NCI-H345 treated with DMSO at 0.1 percent for 48 hours (cell line): Measurements from ENCODE around the gene OOEP.

Experiments
- DNase-seq: peaks from one replicate; lab custom pipeline; 2025; ENCODE audit not compliant: unreplicated experiment; lab: John Stamatoyannopoulos, UW

OOEP gene

GRCh38 chr6:73367761-73368355, 1.8 kb downstream of the OOEP start:
- no peak for DNase-seq

- DNase-seq, result no peak
Measured at GRCh38 chr6:73364549-73364948, 5.1 kb downstream of the OOEP start.

GRCh38 chr6:73364121-73364520, 5.6 kb downstream of the OOEP start:
- no peak for DNase-seq

GRCh38 chr6:73363537-73363875, 6.2 kb downstream of the OOEP start:
- no peak for DNase-seq

GRCh38 chr6:73362869-73363536, 6.7 kb downstream of the OOEP start:
- DNase-seq, result no peak

- no peak for DNase-seq
Measured at GRCh38 chr6:73362358-73362757, 7.3 kb downstream of the OOEP start, which contains the start of gene KHDC3L. TSS of gene KHDC3L (plus strand) at chr6:73362658. CDS start at chr6:73362730, 72 bp downstream.

GRCh38 chr6:73353636-73354593, 15.8 kb downstream of the OOEP start, which contains the start of gene DPPA5:
TSS of gene DPPA5 (minus strand) at chr6:73354276. CDS start at chr6:73354225, 51 bp downstream.
- DNase-seq, result no peak

GRCh38 chr6:73349311-73349710, 20.4 kb downstream of the OOEP start:
- no peak for DNase-seq

GRCh38 chr6:73348550-73349204, 21.0 kb downstream of the OOEP start:
- no peak for DNase-seq

GRCh38 chr6:73343164-73343563, 26.5 kb downstream of the OOEP start:
- DNase-seq, result no peak

GRCh38 chr6:73342174-73342573, 27.5 kb downstream of the OOEP start:
- no peak for DNase-seq

- DNase-seq, result no peak
Measured at GRCh38 chr6:73341335-73341734, 28.4 kb downstream of the OOEP start.

GRCh38 chr6:73340048-73340447, 29.6 kb downstream of the OOEP start:
- DNase-seq, result no peak

GRCh38 chr6:73339340-73339739, 30.4 kb downstream of the OOEP start:
- no peak for DNase-seq

GRCh38 chr6:73329201-73329600, 40.5 kb downstream of the OOEP start:
- no peak for DNase-seq

- no peak for DNase-seq
Measured at GRCh38 chr6:73328790-73329189, 40.9 kb downstream of the OOEP start.

GRCh38 chr6:73325656-73326055, 44.0 kb downstream of the OOEP start:
- no peak for DNase-seq

GRCh38 chr6:73323323-73323722, 46.4 kb downstream of the OOEP start:
- no peak for DNase-seq
